NCI-H128 (cell line): ENCODE data around the gene INPP4B.

Experiments used
- DNase-seq: peaks from one replicate; lab custom pipeline; 2025; ENCODE audit not compliant: unreplicated experiment; lab: John Stamatoyannopoulos, UW

INPP4B gene

GRCh38 chr4:142043509-142043908, 802.6 kb downstream of the INPP4B start:
- no peak for DNase-seq

- no peak for DNase-seq
These were observed 804.3 kb downstream of the INPP4B start for GRCh38 chr4:142041788-142042187.

- no peak for DNase-seq
These were observed 806.1 kb downstream of the INPP4B start for GRCh38 chr4:142040043-142040442.

GRCh38 chr4:142036795-142037583, 809.1 kb downstream of the INPP4B start:
- no peak for DNase-seq

GRCh38 chr4:142035566-142035965, 810.5 kb downstream of the INPP4B start:
- DNase-seq: no peak

GRCh38 chr4:142034101-142034500, 812.0 kb downstream of the INPP4B start:
- DNase-seq: no peak

- DNase-seq: no peak
These were observed 816.1 kb downstream of the INPP4B start for GRCh38 chr4:142030010-142030409.

GRCh38 chr4:142021761-142022160, 824.3 kb downstream of the INPP4B start:
- no peak for DNase-seq

- no peak for DNase-seq
These were observed 824.9 kb downstream of the INPP4B start for GRCh38 chr4:142021181-142021580.

GRCh38 chr4:142016031-142016430, 830.1 kb downstream of the INPP4B start:
- no peak for DNase-seq

GRCh38 chr4:142009751-142010150, 836.4 kb downstream of the INPP4B start:
- DNase-seq: no peak

GRCh38 chr4:142005519-142005918, 840.6 kb downstream of the INPP4B start:
- DNase-seq: no peak

- DNase-seq: no peak
These were observed 846.5 kb downstream of the INPP4B start for GRCh38 chr4:141999446-142000143.

GRCh38 chr4:141995056-141995455, 851.0 kb downstream of the INPP4B start:
- DNase-seq: no peak

GRCh38 chr4:141977433-141977832, 868.7 kb downstream of the INPP4B start:
- DNase-seq: no peak
